ENCODE data around the gene SLIT3. TPM values are rescaled to one million over a fixed set of nuclear protein-coding genes. Genes with fewer than 3 reads are reported as not detected.

SLIT3 gene
- total RNA-seq, 1 donor from 2014 or later, result not detected

DNA sequence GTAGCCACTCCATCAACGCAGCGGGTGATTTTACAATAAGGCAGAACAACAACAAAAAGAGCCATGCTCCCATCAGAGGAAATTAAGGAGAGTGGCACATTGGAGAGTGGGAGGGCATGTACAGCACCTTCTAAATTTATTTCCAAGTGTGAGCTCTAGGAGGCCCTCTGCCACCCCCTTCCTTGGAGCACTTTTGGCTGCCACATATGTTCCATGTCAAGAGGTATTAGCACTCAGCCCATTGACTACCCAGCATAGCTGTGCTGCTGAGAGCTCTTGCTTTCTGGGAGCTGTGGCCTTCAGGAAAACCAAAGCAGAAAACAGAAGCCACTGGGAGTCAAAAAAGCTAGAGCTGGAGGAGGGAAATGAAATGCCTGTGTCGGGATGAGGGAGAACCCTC is 521.6 kb downstream of the SLIT3 start:
- DNase-seq (ENCODE audit: low read depth in 2 of 2), result no peak

- no peak for DNase-seq (ENCODE audit: low read depth in 2 of 2)
Observed at GRCh38 chr5:168778536-168778935, 522.4 kb downstream of the SLIT3 start.

DNA sequence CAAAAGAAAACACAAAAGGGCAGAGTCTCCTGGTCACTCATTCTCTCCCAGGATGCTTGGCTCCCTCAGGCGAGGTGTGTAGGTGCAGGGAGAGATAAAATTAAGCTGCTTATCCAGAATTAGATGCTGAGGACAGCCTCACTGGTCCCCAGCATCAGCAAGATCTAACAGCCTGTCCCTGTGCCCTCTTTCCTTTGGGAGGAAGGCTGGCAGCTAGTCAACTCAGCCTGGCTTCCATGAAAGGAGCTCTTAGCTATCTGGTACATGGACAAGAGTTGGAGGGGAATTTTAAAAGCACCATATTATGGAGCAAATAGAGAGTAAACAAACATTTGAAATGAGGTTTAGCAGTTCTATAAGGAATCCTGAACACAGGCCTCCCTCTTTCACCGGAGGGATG is 523.3 kb downstream of the SLIT3 start:
- no peak for DNase-seq (ENCODE audit: low read depth in 2 of 2)

DNA sequence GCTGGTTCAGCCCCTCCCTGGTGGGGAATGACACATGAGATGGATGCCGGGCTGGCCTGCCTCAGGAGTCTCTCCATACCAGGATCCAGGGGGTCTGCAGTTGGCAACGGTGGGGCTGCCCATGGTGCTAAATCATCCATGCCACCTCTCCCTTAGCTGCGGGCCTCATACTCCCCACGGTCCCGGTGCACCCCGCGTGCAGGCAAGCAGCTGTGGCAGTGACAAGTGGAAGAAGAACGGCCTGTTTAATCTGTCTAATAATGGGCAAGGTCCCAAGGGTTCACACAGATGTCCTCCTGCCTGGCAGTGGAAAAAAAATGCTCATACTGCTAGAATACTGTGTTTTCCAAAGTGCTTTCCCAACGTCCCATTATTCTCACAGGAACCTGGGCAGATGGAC is 524.9 kb downstream of the SLIT3 start:
- DNase-seq (ENCODE audit: low read depth in 2 of 2), result peak in 1 of 2 donors; percentile 4

DNA sequence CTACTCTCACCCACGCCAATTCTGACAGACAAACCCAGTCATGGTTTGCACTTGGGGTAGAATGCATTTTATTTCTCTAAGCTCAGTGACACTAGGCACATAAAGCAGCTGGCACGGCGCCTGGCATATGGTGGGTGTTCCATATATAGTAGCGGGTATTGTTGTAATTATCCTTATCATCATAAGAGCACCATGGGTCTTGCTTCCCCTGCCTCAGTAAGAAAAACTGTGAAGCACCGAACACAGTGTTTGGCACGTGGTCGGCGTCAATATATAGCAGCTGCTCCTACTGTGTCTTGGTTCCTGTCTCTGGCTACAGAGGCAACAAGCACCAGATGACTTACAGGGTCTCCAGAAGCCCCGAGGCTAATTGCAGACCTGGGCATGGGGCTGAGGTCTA is 527.7 kb downstream of the SLIT3 start:
- DNase-seq (ENCODE audit: low read depth in 2 of 2), result no peak

DNA sequence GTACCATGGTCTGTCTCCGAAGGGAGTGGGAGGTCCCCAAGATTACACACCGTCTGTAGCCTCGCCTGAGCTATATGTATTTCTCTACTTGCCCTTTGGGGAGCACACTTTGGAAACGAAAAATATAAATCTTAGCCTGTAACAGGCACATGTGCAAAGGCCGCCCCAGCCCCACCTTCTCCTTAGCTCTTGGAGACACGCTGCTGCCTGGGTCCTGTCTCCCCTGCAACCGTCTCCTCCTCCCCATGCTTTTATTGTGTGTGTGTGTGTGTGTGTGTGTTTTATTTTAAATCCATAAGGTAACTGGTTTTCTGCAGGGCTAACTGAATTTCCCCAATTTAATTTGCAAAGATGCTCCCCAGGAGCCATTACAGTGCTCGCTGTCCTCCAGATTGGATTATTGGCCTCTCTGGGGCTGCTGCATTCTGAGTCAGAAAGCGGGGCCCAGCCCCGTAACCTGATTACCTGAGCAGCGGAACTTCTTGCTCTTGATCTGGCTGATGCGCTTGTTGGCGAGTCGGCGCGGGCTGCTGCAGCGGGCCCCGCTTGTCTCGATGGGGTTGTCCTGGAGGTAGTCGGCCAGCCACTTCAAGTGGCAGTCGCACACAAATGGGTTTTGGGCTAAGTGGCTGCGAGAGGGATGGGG is 528.5 kb downstream of the SLIT3 start:
- DNase-seq (ENCODE audit: low read depth in 2 of 2), result no peak

DNA sequence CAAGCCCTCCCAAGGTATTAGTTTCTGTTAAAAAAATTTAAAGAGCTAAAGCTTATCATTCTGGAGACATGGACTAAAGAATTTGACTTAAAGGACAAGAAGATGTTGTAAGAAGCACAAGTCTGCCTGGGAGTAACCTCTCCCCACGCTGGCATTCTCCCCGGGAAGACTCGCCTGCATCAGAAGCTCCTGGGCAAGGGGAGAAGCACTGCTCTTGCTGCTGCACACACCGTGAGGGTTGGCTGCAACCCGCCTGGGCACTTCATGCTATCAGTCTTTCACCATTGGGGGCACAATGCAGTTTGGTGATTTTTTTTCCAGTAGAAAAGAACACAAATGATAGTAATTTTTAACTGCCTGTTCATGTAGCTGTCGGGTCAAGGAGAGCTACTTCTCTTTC is 529.3 kb downstream of the SLIT3 start:
- DNase-seq (ENCODE audit: low read depth in 2 of 2), result no peak

GRCh38 chr5:168770996-168771395 is 529.9 kb downstream of the SLIT3 start:
- DNase-seq (ENCODE audit: low read depth in 2 of 2), result no peak

DNA sequence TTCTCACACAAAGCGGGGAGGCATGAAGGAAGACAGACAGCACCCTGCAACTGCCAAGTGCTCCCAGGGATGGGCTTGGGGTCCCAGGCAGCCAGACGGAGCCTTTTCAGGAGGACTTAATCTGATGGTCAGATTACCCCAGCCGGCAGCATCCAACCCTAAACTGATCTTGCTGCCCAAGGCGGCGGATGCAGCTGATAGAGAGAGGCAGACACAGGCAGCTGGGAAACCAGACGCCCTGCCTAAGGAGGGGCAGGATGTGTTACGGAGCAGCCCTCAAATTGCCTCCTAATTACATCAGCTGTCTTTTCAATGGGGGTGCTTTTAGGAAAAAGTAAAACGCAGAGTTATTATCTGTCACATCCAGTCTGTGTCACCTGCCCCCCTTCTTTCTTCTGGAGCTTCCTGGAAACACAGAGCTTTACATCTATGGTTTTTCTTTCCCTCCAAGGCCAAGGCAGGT is 530.9 kb downstream of the SLIT3 start:
- DNase-seq (ENCODE audit: low read depth in 2 of 2), result no peak

GRCh38 chr5:168768172-168768571 is 532.8 kb downstream of the SLIT3 start:
- no peak for DNase-seq (ENCODE audit: low read depth in 2 of 2)

DNA sequence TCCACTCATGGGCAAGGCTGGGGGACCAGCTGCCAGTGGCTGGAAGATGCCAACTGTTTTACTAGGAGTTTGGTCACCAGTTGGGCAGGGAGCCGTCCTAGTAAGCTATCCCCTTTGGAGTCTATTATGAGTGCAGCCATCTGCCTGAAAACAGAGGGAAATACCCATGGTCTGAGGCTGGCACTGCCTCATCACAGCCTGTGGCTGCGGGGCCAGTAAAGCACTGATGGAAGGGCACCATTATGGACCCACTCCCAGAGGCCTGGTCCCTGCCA is 534.6 kb downstream of the SLIT3 start:
- no peak for DNase-seq (ENCODE audit: low read depth in 2 of 2)

- no peak for DNase-seq (ENCODE audit: low read depth in 2 of 2)
Observed at GRCh38 chr5:168765551-168766425, 535.2 kb downstream of the SLIT3 start.

DNA sequence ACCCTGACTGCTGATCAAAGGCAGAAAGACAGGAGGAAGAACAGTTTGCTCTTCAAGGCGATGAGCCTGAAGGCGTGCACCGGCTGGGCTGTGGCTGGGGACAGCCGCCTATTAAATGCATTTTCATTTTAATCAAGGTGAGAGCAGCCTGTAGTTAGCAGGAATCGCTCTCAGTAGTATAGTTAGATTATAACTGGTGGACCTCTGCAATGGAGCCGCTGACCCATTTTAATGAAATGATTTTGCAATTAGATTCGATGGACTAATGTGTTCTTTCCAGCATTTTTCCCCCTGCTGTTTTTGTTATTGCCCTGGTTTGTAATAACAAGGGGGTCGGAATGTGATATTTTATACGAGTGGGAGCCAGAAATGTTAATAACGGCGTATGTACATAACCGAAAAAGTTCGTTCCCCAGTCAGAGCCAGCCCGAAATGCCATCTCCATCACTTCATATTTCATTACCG is 535.8 kb downstream of the SLIT3 start:
- DNase-seq (ENCODE audit: low read depth in 2 of 2), result no peak

DNA sequence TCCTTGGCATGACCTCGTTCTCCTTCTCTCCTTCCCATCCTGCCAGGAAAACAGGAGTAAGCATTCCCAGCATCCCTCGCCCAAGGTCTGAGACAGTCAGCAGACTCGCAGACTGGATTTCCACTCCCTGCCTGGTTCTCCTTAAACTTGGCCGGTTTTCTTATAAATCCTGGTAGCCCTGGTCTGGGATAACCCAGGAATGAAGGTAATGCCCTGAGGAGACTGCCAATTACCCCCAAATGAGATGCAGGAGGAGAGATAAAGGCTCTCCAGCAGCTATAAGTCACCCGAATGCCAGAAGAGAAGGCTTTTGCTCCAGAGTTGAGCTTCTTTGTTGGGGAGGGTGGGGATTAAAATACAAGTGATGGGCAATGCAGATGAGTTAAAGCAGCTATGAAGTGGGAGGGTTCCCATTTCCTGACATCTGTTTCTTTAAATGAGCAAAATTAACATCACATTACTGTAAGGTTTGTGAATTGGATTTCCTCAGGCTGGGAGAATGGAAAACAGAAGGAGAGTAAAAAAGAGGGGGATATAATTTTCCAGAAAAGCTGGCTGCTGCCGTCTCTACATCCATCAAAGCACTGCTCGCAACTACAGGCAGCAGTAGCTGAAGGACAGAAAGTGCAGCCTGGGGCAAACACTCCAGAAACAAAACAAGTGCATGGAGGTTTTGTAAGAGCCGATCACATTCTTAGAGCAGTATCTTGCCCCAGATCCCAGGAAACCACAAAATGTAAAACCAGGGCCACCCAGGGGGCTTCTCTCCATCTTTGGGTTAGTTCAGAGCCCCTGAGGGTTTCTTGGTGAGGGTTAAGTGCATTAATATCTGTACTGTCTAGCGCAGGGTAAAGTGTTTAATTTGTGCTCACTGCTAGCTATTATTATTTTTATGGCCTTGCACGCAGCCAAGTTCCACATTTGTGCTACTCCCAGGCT is 544.2 kb downstream of the SLIT3 start:
- no peak for DNase-seq (ENCODE audit: low read depth in 2 of 2)

GRCh38 chr5:168755548-168756093 is 545.3 kb downstream of the SLIT3 start:
- DNase-seq (ENCODE audit: low read depth in 2 of 2), result no peak

DNA sequence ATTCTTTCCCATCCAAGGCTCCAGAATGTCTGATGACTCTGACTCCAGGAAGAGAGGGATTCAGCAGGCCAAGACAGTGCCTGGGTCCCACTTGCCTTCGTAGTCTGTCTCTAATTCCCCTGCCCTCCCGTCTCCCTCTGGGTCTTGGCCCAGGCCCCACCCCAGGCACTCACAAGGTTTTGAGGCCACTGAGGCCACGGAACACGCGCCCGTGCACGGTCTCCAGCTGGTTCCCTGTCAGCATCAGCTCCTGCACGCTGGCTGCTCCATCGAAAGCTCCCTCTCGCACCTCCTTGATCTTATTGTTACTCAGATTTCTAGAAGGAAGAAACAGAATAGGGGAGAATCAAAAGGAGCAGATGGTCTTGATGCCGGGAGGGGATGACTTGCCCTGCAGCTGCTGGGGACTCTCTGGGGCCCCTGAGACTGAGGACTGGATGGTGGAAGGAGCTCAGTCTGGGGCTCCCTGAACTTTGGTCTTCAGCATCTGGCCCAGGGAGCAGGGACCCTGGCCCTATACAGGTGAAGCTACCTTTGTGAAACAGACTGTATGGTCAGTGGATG is 547.2 kb downstream of the SLIT3 start:
- no peak for DNase-seq (ENCODE audit: low read depth in 2 of 2)

DNA sequence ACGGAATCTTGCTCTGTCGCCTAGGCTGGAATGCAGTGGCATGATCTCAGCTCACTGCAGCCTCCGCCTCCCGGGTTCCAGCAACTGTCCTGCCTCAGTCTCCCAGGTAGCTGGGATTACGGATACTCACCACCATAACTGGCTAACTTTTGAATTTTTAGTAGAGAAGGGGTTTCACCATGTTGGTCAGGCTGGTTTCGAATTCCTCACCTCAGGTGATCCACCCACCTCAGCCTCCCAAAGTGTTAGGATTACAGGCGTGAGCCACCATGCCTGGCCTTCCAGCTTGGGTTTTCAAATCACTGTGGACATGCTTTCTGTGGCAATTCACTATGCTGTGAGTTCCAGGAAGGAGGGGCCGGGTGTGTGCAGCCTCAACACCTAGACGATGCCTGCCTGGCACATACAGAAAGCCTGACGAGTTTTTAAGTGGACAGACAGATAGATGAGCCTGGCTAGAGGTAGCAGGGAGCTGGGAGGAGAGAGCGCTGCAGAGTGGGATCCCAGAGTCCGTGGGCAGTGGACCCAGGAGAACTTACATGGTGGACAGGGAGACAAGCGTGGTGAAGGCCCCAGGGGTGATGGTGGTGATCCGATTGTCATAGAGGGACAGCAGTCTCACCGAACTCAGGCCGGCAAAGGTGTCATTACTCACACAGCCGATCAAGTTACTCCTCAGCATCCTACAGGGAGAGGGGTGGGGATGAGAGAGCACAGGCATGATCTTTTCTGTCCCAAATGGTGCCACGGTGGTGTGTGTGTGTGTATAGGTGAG is 548.3 kb downstream of the SLIT3 start:
- DNase-seq (ENCODE audit: low read depth in 2 of 2), result no peak

GRCh38 chr5:168752012-168752411 is 548.9 kb downstream of the SLIT3 start:
- no peak for DNase-seq (ENCODE audit: low read depth in 2 of 2)

GRCh38 chr5:168750926-168751325 is 550.0 kb downstream of the SLIT3 start:
- no peak for DNase-seq (ENCODE audit: low read depth in 2 of 2)

GRCh38 chr5:168749391-168750100 is 551.4 kb downstream of the SLIT3 start:
- DNase-seq (ENCODE audit: low read depth in 2 of 2), result no peak
